GM21381 (cell line): ENCODE results near the gene AMBRA1.
"Not testable (repeated sequence)": the region's sequence is repeated elsewhere in the genome, so short reads cannot be mapped to it uniquely, and the experiment has no call there.

Experiments
- ATAC-seq: cut with Tn5 transposase; IDR thresholded peaks from one replicate; pipeline ENCODE4 v1.9.1; 2021; ENCODE audit warnings: mild to moderate bottlenecking, moderate library complexity; ENCODE audit not compliant: unreplicated experiment

The AMBRA1 gene

GRCh38 chr11:46372086-46372485 is 221.7 kb downstream of the AMBRA1 start:
- ATAC-seq = no peak

- not testable (repeated sequence) for ATAC-seq
These were observed 222.6 kb downstream of the AMBRA1 start for GRCh38 chr11:46371262-46371661.

GRCh38 chr11:46370253-46370652 is 223.6 kb downstream of the AMBRA1 start:
- no peak for ATAC-seq

- ATAC-seq = no peak
These were observed 224.2 kb downstream of the AMBRA1 start for GRCh38 chr11:46369458-46370152.

- ATAC-seq = no peak
These were observed 225.9 kb downstream of the AMBRA1 start for GRCh38 chr11:46367916-46368267.

GRCh38 chr11:46367244-46367915 is 226.4 kb downstream of the AMBRA1 start:
- ATAC-seq = peak; percentile 74

- no peak for ATAC-seq
These were observed 227.1 kb downstream of the AMBRA1 start for GRCh38 chr11:46366661-46367161.

GRCh38 chr11:46366260-46366659 is 227.6 kb downstream of the AMBRA1 start:
- no peak for ATAC-seq

- no peak for ATAC-seq
These were observed 229.0 kb downstream of the AMBRA1 start for GRCh38 chr11:46364791-46365190.

GRCh38 chr11:46364056-46364455 is 229.8 kb downstream of the AMBRA1 start:
- ATAC-seq = no peak

- ATAC-seq = no peak
These were observed 230.3 kb downstream of the AMBRA1 start for GRCh38 chr11:46363455-46364005.

- ATAC-seq = no peak
These were observed 230.8 kb downstream of the AMBRA1 start for GRCh38 chr11:46363031-46363407.

GRCh38 chr11:46362156-46363030 is 231.4 kb downstream of the AMBRA1 start:
- no peak for ATAC-seq

GRCh38 chr11:46361283-46362155 is 232.3 kb downstream of the AMBRA1 start:
- peak; percentile 91 for ATAC-seq

- no peak for ATAC-seq
These were observed 232.9 kb downstream of the AMBRA1 start for GRCh38 chr11:46360878-46361277.

GRCh38 chr11:46359953-46360352 is 233.9 kb downstream of the AMBRA1 start:
- no peak for ATAC-seq

GRCh38 chr11:46357483-46357936 is 236.3 kb downstream of the AMBRA1 start:
- no peak for ATAC-seq

GRCh38 chr11:46356924-46357482 is 236.8 kb downstream of the AMBRA1 start:
- no peak for ATAC-seq

- no peak for ATAC-seq
These were observed 240.1 kb downstream of the AMBRA1 start for GRCh38 chr11:46353698-46354097.
